H9 (cell line): ENCODE data around the gene IL17F. TPM values are rescaled to one million over a fixed set of nuclear protein-coding genes. Genes with fewer than 3 reads are reported as not detected.

Source experiments
- DNase-seq: peaks from one replicate; pipeline ENCODE4 v3.0.0-alpha.2; 2017
- H2AFZ ChIP-seq: one replicate; pipeline ENCODE4 v1.6.1; 2013; ENCODE audit warnings: mild to moderate bottlenecking, low read length, control low read depth, moderate library complexity
- H2AK5ac ChIP-seq: 2 replicates; pipeline ENCODE4 v1.6.1; 2013; ENCODE audit warnings: low read length, control low read depth, mixed read lengths; ENCODE audit not compliant: insufficient read length
- H2BK120ac ChIP-seq: one replicate; pipeline ENCODE4 v1.6.1; 2013; ENCODE audit warnings: low read depth, mild to moderate bottlenecking, low read length, control low read depth, inconsistent platforms; ENCODE audit not compliant: poor library complexity, severe bottlenecking
- H2BK12ac ChIP-seq: 2 replicates; pipeline ENCODE4 v1.6.1; 2013; ENCODE audit warnings: low read length, control low read depth, mixed read lengths, low read depth; ENCODE audit not compliant: insufficient read length
- H2BK15ac ChIP-seq: 2 replicates; pipeline ENCODE4 v1.6.1; 2013; ENCODE audit warnings: low read depth, low read length, control low read depth
- H2BK20ac ChIP-seq: one replicate; pipeline ENCODE4 v1.6.1; 2013; ENCODE audit warnings: low read depth, mild to moderate bottlenecking, low read length, control low read depth, inconsistent platforms; ENCODE audit not compliant: poor library complexity, severe bottlenecking
- H2BK5ac ChIP-seq: 2 replicates; pipeline ENCODE4 v1.6.1; 2013; ENCODE audit warnings: low read length, control low read depth, mixed read lengths; ENCODE audit not compliant: insufficient read length
- H3K14ac ChIP-seq: 2 replicates; pipeline ENCODE4 v1.6.1; 2013; ENCODE audit warnings: low read length, control low read depth; ENCODE audit not compliant: insufficient read depth
- H3K18ac ChIP-seq: 2 replicates; pipeline ENCODE4 v1.6.1; 2013; ENCODE audit warnings: low read depth, mild to moderate bottlenecking, mixed read lengths, low read length, control low read depth; ENCODE audit not compliant: insufficient read length
- H3K23ac ChIP-seq: 2 replicates; pipeline ENCODE4 v1.6.1; 2013; ENCODE audit warnings: low read length, control low read depth, mixed read lengths, low read depth; ENCODE audit not compliant: insufficient read length
- H3K23me2 ChIP-seq: 2 replicates; pipeline ENCODE4 v1.6.1; 2013; ENCODE audit warnings: low read depth, mild to moderate bottlenecking, mixed read lengths, low read length, control low read depth; ENCODE audit not compliant: insufficient read length, poor library complexity, severe bottlenecking
- H3K27ac ChIP-seq: 2 replicates; pipeline ENCODE4 v1.5.1; 2013; ENCODE audit warnings: low read length, control low read depth, mixed read lengths, low read depth; ENCODE audit not compliant: insufficient read length
- H3K27me3 ChIP-seq: 2 replicates; pipeline ENCODE4 v1.6.1; 2013; ENCODE audit warnings: low read length, control low read depth, inconsistent platforms; ENCODE audit not compliant: insufficient read depth
- H3K4ac ChIP-seq: 2 replicates; pipeline ENCODE4 v1.6.1; 2013; ENCODE audit warnings: low read depth, mild to moderate bottlenecking, control low read depth, inconsistent platforms, low read length, moderate library complexity
- H3K4me1 ChIP-seq: 2 replicates; pipeline ENCODE4 v1.6.1; 2013; ENCODE audit warnings: low read length, control low read depth, inconsistent platforms; ENCODE audit not compliant: insufficient read depth
- H3K4me2 ChIP-seq: 2 replicates; pipeline ENCODE4 v1.6.1; 2013; ENCODE audit warnings: low read length, control low read depth, mixed read lengths; ENCODE audit not compliant: insufficient read length, insufficient read depth
- H3K56ac ChIP-seq: 2 replicates; pipeline ENCODE4 v1.6.1; 2013; ENCODE audit warnings: low read depth, mild to moderate bottlenecking, mixed read lengths, low read length, control low read depth; ENCODE audit not compliant: insufficient read length
- H3K79me1 ChIP-seq: 2 replicates; pipeline ENCODE4 v1.6.1; 2013; ENCODE audit warnings: low read depth, mild to moderate bottlenecking, moderate library complexity, low read length, control low read depth, inconsistent platforms; ENCODE audit not compliant: insufficient read depth, poor library complexity, severe bottlenecking
- H3K79me2 ChIP-seq: 2 replicates; pipeline ENCODE4 v1.6.1; 2013; ENCODE audit warnings: low read length, control low read depth, inconsistent platforms; ENCODE audit not compliant: insufficient read depth
- H3K9ac ChIP-seq: 2 replicates; pipeline ENCODE4 v1.6.1; 2013; ENCODE audit warnings: low read length, control low read depth, mixed read lengths; ENCODE audit not compliant: insufficient read length; ENCODE audit errors: extremely low read depth
- H3K9me3 ChIP-seq: one replicate; pipeline ENCODE4 v1.6.1; 2013; ENCODE audit warnings: low read depth, low read length, inconsistent platforms; ENCODE audit not compliant: control insufficient read depth
- H3T11ph ChIP-seq: one replicate; pipeline ENCODE4 v1.6.1; 2013; ENCODE audit warnings: mild to moderate bottlenecking, low read length, control low read depth, inconsistent platforms
- H4K20me1 ChIP-seq: one replicate; pipeline ENCODE4 v1.6.1; 2013; ENCODE audit not compliant: control insufficient read depth, insufficient read length, insufficient read depth
- H4K5ac ChIP-seq: 2 replicates; pipeline ENCODE4 v1.6.1; 2013; ENCODE audit warnings: low read depth, mild to moderate bottlenecking, mixed read lengths, low read length, control low read depth; ENCODE audit not compliant: insufficient read length
- H4K8ac ChIP-seq: replicated peaks from 2 replicates; pipeline ENCODE4 v1.6.1; 2013; ENCODE audit warnings: low read length, control low read depth, mixed read lengths, low read depth; ENCODE audit not compliant: insufficient read length
- H4K91ac ChIP-seq: 2 replicates; pipeline ENCODE4 v1.6.1; 2013; ENCODE audit warnings: low read depth, mild to moderate bottlenecking, moderate library complexity, mixed read lengths, low read length, control low read depth; ENCODE audit not compliant: insufficient read length
- H3K27ac Mint-ChIP-seq, 3 experiments: 2 replicates in 2 of 3; 3 replicates in 1 of 3; pipeline ENCODE4 v1.8.0; 2020 to 2021; ENCODE audit warnings: mixed read lengths in 3 of 3, mild to moderate bottlenecking in 1 of 3, moderate library complexity in 1 of 3
- H3K27me3 Mint-ChIP-seq: 2 replicates; pipeline ENCODE4 v1.8.0; 2021; ENCODE audit warnings: low read depth, mild to moderate bottlenecking, moderate library complexity, mixed read lengths
- H3K36me3 Mint-ChIP-seq, 3 experiments: 2 replicates in 2 of 3; 3 replicates in 1 of 3; pipeline ENCODE4 v1.8.0; 2020 to 2021; ENCODE audit warnings: low read depth in 3 of 3, mixed read lengths in 3 of 3; ENCODE audit not compliant: insufficient read depth in 1 of 3
- H3K4me1 Mint-ChIP-seq, 2 experiments: 2 replicates each; pipeline ENCODE4 v1.8.0; 2020; ENCODE audit warnings: mixed read lengths in 2 of 2
- H3K4me3 Mint-ChIP-seq, 2 experiments: 2 replicates in 1 of 2; 3 replicates in 1 of 2; pipeline ENCODE4 v1.8.0; 2020 to 2021; ENCODE audit warnings: mild to moderate bottlenecking in 2 of 2, mixed read lengths in 2 of 2, moderate library complexity in 1 of 2
- H3K9me3 Mint-ChIP-seq, 2 experiments: 2 replicates in 1 of 2; 3 replicates in 1 of 2; pipeline ENCODE4 v1.8.0; 2020; ENCODE audit warnings: mild to moderate bottlenecking in 2 of 2, mixed read lengths in 2 of 2, moderate library complexity in 1 of 2
- WGBS: extraction: QIAGEN DNeasy Blood & Tissue Kit; methylation state at CpG from one replicate; pipeline ENCODE4 v1.1.7; 2013; ENCODE audit warnings: missing lambda C conversion rate, low lambda C conversion rate, mixed read lengths; ENCODE audit not compliant: insufficient read length; ENCODE audit errors: extremely low coverage; 5-methylcytosine and 5-hydroxymethylcytosine counted together
- total RNA-seq: library from RNA; stranded (reverse); gene quantifications from 2 replicates; pipeline ENCODE4 v1.2.1, GENCODE V29; 2021
- TF ChIP-seq, protein P1 (sequence below): fragments of 200-600 bp; sonication (generic); conservative IDR thresholded peaks from 3 replicates; pipeline ENCODE4 v1.8.0; 2021; ENCODE audit warnings: antibody characterized with exemption, mild to moderate bottlenecking

IL17F gene
- total RNA-seq, 1 experiment from 2014 or later: not detected

DNA sequence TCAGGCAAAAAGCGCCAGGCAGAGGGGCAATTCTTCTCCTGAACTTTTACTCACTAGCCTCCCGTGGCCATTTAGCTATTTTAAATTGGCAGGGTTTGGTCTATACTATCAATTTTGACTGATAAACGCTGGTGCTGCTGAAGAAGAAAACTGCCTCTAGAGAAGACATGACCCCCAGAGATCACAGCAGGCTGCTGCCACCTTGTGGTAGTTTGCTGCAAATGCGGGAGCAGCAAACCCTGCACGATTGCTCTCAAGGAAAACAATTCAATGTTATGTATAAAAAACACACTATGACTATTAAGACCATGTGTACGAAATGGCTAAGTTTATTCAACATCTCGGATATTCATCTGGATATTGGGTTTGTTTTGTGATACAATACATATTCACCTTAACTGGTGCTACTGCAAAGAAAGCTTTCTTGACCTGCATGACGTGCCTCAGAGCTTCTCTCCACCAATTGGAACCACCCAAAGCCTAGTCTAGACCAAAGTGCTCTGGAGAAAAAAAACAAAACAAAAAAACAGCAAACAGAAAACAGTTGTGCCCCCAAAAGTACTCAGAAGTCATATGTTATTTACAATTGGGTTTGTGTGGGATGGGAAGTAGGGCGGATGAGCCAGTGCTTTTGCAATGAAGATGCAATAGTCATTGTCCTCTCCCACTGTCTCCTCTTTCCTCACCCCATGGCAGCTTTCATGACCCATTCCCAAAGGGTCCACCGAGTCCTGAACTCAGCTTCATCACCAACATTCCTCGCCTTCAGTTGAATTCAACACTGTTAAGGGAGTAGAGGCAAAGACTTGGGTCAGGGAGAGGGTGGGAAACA is 19.6 kb upstream of the IL17F start:
- Mint-ChIP-seq H3K4me1 (no peaks in the 10 kb centered on the region), H3K36me3 (peaks cover 67 to 86% (median 78%) of the 10 kb centered on the region in 3 experiments), H3K4me3 (no peak overlapping the region), H3K27me3 (no peaks in the 10 kb centered on the region; the same call in none of the 2 replicates), H3K27ac (peak overlapping the region in 2 of 3 experiments; percentile 2 to 79; a peak in 2 of 7 replicates), H3K9me3 (no peaks in the 10 kb centered on the region)
- Histone ChIP-seq H2BK12ac (no peak overlapping the region), H2BK20ac (no peak overlapping the region), H3K79me1 (no peaks in the 10 kb centered on the region), H3T11ph (no peak overlapping the region), H4K91ac (no peak overlapping the region), H4K8ac (no peak overlapping the region), H3K23ac (no peak overlapping the region), H3K27me3 (no peaks in the 10 kb centered on the region), H2AFZ (no peak overlapping the region), H3K4me2 (no peak overlapping the region), H3K18ac (no peak overlapping the region), H2BK120ac (no peak overlapping the region), H3K4ac (no peak overlapping the region), H2BK5ac (no peak overlapping the region), H3K27ac (no peak overlapping the region), H3K79me2 (no peaks in the 10 kb centered on the region), H3K14ac (no peak overlapping the region), H2AK5ac (no peak overlapping the region), H3K4me1 (no peaks in the 10 kb centered on the region), H4K20me1 (no peaks in the 10 kb centered on the region), H4K5ac (no peak overlapping the region), H3K56ac (no peak overlapping the region), H3K23me2 (no peaks in the 10 kb centered on the region), H3K9ac (no peak overlapping the region), H2BK15ac (no peak overlapping the region), H3K9me3 (no peaks in the 10 kb centered on the region)
- WGBS: no CpG with 5 or more reads among the region's 11 CpGs
- DNase-seq: peak; percentile 66
- TF ChIP-seq, protein P1, sequence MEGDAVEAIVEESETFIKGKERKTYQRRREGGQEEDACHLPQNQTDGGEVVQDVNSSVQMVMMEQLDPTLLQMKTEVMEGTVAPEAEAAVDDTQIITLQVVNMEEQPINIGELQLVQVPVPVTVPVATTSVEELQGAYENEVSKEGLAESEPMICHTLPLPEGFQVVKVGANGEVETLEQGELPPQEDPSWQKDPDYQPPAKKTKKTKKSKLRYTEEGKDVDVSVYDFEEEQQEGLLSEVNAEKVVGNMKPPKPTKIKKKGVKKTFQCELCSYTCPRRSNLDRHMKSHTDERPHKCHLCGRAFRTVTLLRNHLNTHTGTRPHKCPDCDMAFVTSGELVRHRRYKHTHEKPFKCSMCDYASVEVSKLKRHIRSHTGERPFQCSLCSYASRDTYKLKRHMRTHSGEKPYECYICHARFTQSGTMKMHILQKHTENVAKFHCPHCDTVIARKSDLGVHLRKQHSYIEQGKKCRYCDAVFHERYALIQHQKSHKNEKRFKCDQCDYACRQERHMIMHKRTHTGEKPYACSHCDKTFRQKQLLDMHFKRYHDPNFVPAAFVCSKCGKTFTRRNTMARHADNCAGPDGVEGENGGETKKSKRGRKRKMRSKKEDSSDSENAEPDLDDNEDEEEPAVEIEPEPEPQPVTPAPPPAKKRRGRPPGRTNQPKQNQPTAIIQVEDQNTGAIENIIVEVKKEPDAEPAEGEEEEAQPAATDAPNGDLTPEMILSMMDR: peak; percentile 95
